Hematopoietic multipotent progenitor cell treated with erythropoietin and hydrocortisone succinate and interleukin-3 and kit ligand, for 15 days (in vitro differentiated cells): Measurements from ENCODE around the gene AKAP6.

Experiments used
- DNase-seq: peaks from one replicate; pipeline ENCODE4 v3.0.0-alpha.2; 2015; ENCODE audit warnings: low spot score

Gene AKAP6

GRCh38 chr14:32491416-32492016, 162.4 kb downstream of the AKAP6 start:
- DNase-seq = no peak

GRCh38 chr14:32492457-32492856, 163.4 kb downstream of the AKAP6 start:
- no peak for DNase-seq

GRCh38 chr14:32494609-32495434, 165.7 kb downstream of the AKAP6 start:
- DNase-seq = no peak

DNA sequence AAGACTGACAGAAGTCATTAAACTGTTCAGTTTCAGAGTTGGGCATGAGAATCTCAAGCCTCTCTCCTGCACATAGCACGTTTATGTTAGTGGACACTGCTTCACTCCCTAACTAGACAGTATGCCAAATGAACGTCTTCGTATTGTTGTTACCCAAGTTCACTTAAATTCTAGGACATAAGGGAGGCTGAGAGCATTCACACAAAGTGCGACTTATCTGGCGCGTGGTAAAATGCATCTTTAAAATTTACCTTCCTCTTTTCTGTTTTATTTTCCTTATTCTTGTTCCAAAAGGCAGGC, 166.3 kb downstream of the AKAP6 start:
- no peak for DNase-seq

GRCh38 chr14:32497248-32497647, 168.2 kb downstream of the AKAP6 start:
- DNase-seq = no peak

DNA sequence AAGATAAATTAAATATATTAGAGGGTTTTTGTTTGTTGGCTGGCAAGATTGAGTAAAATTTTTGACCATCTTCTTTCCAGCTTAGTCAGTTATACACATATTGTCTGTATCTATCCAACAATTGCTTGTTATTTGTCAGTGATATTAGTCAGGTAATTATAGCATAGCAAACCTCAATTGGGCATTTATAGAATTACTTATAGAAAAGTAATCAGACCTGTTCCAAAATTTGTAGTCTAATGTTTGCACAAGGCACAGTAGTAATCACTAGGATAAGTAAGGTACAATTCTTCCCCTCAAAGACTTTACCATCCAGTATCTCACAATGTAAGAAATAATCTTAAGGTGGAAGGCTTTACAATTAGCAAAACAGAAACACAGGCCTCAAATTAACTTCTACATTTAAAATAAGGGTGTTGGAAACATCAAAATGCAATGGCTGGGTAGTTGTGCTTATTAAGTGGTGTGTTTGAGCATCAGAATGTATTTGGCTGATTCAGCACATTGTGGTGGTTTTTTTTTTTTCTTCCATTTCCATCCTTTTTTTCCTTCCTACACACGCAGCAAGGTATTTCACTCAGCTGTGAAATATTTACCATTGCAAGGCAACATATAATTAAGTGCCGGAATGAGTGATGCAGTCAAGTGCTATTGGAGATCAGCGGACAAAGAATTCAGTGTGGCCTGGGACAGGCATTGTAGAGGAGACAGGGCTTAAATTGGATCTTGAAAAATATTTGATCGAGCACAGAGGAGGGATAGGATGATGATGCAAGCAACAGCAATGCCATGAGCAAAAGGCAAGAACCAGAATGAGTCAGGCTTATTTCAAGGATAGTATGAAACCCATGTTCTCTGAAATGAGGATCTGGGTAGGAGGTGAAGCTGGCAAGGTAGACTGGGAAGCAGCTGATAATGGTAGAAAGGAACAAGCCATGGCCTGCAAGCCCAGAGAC, 178.2 kb downstream of the AKAP6 start:
- DNase-seq = no peak

DNA sequence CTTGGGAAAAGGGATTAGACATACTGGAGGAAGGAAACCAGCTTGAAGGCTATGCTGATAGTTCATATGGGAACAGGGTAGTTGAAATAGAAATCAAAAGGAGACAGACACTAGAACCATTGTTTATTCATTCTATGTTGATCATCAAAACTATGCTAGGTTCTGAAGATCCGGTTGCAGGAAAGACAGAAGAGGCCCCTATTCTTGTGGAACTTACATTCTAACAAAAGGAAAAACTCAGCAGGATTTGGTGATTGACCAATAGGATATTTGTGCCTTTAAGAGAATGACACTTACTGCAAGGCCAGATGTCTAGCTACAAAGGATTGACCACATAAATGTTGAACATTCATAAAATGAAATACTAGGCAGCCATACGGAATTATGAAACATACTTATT, 179.2 kb downstream of the AKAP6 start:
- DNase-seq = no peak

DNA sequence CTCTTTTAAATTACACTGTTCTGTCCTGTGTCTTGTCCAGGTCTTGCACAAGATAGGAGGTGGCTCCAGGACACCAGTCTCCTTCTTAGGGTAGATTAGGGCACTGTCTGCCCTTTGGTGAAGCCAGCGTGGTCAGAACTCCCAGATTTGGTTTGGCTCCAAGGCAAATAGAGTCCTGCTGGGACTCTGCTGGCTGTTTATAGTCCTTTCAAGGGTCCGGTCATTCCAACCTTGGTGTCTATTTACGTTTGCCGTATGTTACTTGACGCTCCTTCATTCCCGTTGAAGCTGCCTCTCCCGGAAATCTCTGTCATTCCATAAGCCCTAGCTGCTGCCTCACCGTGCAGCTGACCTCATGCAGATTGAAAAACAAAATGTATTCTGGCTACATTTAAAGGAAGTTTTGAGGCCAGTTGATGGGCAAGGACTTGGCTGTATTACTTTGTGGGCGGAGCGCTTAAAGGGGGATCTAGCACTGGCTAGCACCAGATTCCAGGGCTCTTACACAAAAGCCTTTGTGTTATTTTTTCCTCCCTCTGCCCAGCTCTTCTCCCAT, 180.6 kb downstream of the AKAP6 start:
- no peak for DNase-seq

DNA sequence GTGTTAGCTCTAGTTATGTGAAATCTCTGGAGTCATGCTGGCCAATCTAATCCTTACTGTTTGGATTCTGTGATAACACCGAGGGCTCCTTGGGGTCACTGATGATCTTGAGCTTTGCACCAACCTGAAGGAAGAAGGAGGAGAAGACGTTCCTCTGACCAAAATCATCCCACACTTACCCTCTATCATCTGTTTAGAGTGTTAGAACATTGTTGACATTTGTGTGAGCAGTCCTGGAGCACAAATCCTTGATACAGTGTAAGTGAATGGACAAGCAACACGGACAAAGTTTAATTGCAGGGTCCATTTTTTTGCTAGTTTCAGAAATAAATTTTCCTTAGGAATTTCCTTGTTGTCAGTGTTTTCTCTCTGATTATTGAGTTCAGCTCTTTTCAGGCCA, 181.7 kb downstream of the AKAP6 start:
- DNase-seq = no peak

DNA sequence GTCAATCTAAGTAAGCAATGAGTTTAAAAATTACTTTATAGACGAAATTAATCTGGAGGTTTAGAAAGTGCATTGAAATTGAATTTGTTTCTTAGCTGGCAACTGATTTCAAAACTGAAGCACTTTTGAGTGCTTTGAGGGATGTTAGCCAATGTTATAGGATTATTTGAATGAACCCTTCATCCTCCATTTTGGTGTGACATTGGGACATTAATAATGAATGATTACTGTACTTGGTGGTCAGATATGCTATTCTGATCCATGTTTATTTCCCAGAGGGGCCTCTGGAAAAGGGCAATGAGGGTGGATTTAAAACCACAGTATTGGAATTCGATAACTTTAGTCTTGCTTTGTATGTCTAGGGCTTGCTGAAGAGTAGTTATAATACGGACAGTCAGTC, 183.2 kb downstream of the AKAP6 start:
- no peak for DNase-seq

DNA sequence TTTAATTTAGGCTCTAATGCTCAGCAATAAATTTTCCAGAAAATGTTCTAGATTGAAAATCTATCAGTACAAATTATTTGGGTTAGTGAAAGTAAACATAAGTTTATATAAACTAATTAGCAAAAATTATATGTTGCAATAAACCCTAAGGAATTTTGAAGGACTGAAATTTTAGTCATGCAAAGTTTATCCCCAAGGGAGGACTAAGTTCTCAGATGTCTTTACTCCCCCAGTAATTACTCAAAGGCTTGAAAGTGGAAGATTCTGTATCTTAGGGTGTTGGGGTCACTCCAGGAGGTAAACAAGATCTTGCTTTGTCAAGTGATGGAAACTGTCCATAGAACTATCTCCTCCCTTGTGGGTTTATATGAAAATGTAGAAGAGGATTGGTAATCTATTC, 183.7 kb downstream of the AKAP6 start:
- DNase-seq = no peak

DNA sequence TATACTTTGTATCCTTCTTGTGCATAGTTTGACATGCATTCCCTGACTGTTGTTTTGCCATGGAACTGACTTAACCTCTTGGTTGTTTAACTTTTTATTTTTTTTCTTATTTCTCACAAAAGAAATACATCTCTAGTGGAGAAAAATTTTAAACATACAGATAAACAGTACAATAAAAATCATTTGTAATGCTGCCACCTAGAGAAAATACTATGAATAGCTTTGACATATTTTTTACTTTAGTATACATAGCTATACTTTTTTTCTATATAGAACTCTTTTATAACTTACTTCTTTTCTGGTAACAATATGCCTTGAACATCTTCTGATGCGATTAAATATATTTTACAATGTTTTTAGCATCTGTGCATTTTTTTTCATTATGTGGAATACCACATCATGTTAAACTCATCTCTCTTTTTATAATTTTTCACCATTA, 184.5 kb downstream of the AKAP6 start:
- no peak for DNase-seq

GRCh38 chr14:32514236-32514635, 185.1 kb downstream of the AKAP6 start:
- DNase-seq = no peak

DNA sequence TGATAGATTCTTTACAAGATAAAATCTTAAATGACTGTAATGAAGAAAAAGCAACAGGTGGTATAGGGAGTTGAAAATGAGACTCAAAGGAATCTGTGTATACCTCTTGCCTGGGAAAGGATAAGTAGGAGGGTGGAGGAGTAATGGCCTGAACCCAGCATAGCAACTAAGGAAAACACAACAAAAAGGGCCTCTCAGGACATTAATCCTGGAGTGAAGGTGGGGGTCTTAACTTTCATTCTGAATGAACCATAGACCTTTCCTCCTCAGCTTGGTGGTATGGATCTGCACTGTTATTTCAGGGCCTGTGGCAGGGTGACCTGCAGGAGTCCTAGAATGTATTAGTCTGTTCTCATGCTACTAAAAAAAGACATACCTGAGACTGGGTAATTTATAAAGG, 185.6 kb downstream of the AKAP6 start:
- no peak for DNase-seq

DNA sequence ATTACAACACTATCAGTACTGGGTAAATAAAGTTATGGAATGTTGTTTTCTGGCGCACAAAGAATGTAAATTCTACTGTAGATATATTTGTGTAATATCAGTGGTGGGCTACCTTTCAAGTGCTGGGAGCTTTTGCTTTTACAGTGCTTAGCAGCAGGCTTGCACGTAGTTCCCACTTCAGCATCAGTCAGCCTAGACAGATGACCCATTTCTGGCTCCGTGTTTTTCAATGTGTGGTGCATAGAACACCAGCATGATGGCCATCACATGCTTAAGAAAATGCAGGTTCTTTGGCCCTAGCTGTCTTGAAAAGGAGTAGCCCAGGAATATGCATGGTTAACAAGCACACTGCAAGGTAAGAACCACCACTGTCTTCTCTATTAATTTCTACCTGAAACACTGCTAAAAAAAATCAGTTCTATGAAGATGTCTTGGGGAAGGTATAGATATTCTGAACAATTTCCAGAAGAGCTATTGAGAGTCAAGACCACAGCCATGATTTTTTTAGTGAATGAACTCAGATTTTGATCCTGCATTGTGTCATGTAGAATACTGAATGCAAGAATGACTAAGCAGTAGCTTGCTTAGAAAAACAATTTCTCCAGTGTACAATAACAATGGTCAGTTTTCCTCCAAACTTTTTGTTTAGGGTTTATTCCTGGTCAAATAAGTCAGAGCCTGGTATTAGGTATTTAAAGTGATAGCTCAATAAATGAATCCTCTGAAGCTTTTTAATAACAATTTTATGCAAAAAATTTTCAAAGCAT, 195.7 kb downstream of the AKAP6 start:
- DNase-seq = no peak

GRCh38 chr14:32525591-32525990, 196.5 kb downstream of the AKAP6 start:
- no peak for DNase-seq

GRCh38 chr14:32530800-32531199, 201.7 kb downstream of the AKAP6 start:
- DNase-seq = no peak

DNA sequence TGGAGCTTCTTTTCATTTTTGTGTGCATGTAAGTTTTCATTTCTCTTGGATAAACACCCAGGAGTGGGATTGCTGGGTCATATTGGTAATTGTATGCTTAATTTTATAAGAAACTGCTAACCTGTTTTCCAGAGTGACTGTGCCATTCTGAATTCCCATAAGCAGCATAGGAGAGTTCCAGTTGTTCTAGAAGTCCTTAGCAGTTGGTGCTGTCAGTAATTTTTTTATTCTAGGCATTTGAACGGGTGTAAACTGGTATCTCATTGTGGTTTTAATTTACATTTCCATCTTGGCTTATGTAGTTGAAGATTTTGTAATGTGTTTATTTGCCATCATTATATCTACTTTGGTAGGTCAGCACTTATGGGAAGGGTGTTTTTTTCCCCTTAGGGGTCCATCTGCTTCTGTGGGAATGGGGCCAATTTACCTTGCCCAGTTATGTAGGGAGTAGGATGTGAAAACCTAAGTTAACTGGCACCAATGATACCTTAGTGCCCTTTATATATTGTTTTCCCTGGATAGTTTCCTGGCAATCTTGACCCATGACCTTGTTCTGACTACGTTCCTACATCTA, 202.9 kb downstream of the AKAP6 start:
- no peak for DNase-seq

- no peak for DNase-seq
Observed at GRCh38 chr14:32534145-32534544, 205.0 kb downstream of the AKAP6 start.

- no peak for DNase-seq
Observed at GRCh38 chr14:32536175-32536574, 207.1 kb downstream of the AKAP6 start.

- DNase-seq = no peak
Observed at GRCh38 chr14:32537166-32537565, 208.1 kb downstream of the AKAP6 start.
